Activated CD8-positive, alpha-beta T cell treated with anti-CD3 and anti-CD28 coated beads for 36 hours (primary cell): ENCODE data around the gene SH2B2. TPM values are rescaled to one million over a fixed set of nuclear protein-coding genes. Genes with fewer than 3 reads are reported as not detected.

Source experiments
- ATAC-seq: fragments of 200-7000 bp; cut with Tn5 transposase; one replicate; pipeline ENCODE4 v1.10.0; 2021; ENCODE audit warnings: mild to moderate bottlenecking, moderate library complexity
- CTCF ChIA-PET: fragments of 350-600 bp; sonication (Branson Sonifier 250); formaldehyde crosslinking; loops from one replicate; lab custom pipeline; 2021; ENCODE audit warnings: antibody characterized with exemption; lab: Charles Lee
- POLR2A ChIA-PET: fragments of 350-600 bp; sonication (Branson Sonifier 250); formaldehyde crosslinking; loops from one replicate; lab custom pipeline; 2021; ENCODE audit warnings: antibody characterized with exemption; lab: Charles Lee
- DNase-seq: peaks from one replicate; pipeline ENCODE4 v3.0.0-alpha.2; 2020
- H3K27ac Mint-ChIP-seq: one replicate; pipeline ENCODE4 v1.8.0; 2021; ENCODE audit warnings: mild to moderate bottlenecking, mixed read lengths
- H3K27me3 Mint-ChIP-seq: one replicate; pipeline ENCODE4 v1.8.0; 2021; ENCODE audit warnings: mixed read lengths
- H3K36me3 Mint-ChIP-seq: one replicate; pipeline ENCODE4 v1.8.0; 2021; ENCODE audit warnings: low read depth, mixed read lengths
- H3K4me1 Mint-ChIP-seq: one replicate; pipeline ENCODE4 v1.8.0; 2021; ENCODE audit warnings: low read depth, mixed read lengths
- H3K4me3 Mint-ChIP-seq: one replicate; pipeline ENCODE4 v1.8.0; 2021; ENCODE audit warnings: mild to moderate bottlenecking, moderate library complexity, mixed read lengths
- H3K9me3 Mint-ChIP-seq: one replicate; pipeline ENCODE4 v1.8.0; 2021; ENCODE audit warnings: mixed read lengths
- CTCF ChIP-seq: fragments of 200-600 bp; IDR thresholded peaks from one replicate; pipeline ENCODE4 v1.8.0; 2022; ENCODE audit warnings: antibody characterized with exemption, mild to moderate bottlenecking
- intact Hi-C: fragments of 100-400 bp; cut with micrococcal nuclease; formaldehyde crosslinking; loops from one replicate; pipeline ENCODE4 v1.10.0; 2022
- total RNA-seq, 2 experiments: library from RNA; stranded (reverse); gene quantifications; one replicate each; pipeline ENCODE4 v1.2.3, GENCODE V29; 2021

Gene SH2B2
- total RNA-seq, 2 experiments from 2014 or later, result 5.0 to 7.1 TPM

- Mint-ChIP-seq H3K9me3 (no peaks in the 10 kb centered on the region), H3K4me1 (no peaks in the 10 kb centered on the region)
Measured at GRCh38 chr7:102248456-102249395, 37.9 kb upstream of the SH2B2 start.

GRCh38 chr7:102251531-102252365 is 34.9 kb upstream of the SH2B2 start:
- Mint-ChIP-seq H3K27ac (no peak overlapping the region), H3K4me3 (no peak overlapping the region), H3K36me3 (peaks cover 4% of the 10 kb centered on the region), H3K9me3 (no peaks in the 10 kb centered on the region), H3K27me3 (no peaks in the 10 kb centered on the region), H3K4me1 (no peaks in the 10 kb centered on the region)
- CTCF ChIA-PET, result interaction anchor here (2.6 kb wide), 1 partner anchor 20 kb away, joined by 14 read pairs; no protein-coding TSS in a partner anchor
- POLR2A ChIA-PET, result no interaction called here
- DNase-seq, result no peak
- no peak for ATAC-seq
- intact Hi-C loops, result no loop called here
- TF ChIP-seq CTCF, result no peak

More at GRCh38 chr7:102248456-102249395, 37.9 kb upstream of the SH2B2 start:
- POLR2A ChIA-PET, result no interaction called here
- H3K27me3 Mint-ChIP-seq, result no peaks in the 10 kb centered on the region
- CTCF ChIA-PET, result interaction anchor here (0.6 kb wide), 1 partner anchor 666 kb away, joined by 3 read pairs; no protein-coding TSS in a partner anchor
- peaks cover 4% of the 10 kb centered on the region for H3K36me3 Mint-ChIP-seq
- DNase-seq (no peak), ATAC-seq (no peak)
- no peak overlapping the region for H3K27ac Mint-ChIP-seq
- intact Hi-C loops, result no loop called here
- TF ChIP-seq CTCF, result no peak
- H3K4me3 Mint-ChIP-seq, result no peak overlapping the region

- H3K4me1 Mint-ChIP-seq, result no peaks in the 10 kb centered on the region
- no peaks in the 10 kb centered on the region for H3K27me3 Mint-ChIP-seq
- no peak for ATAC-seq
- H3K36me3 Mint-ChIP-seq, result peaks cover 4% of the 10 kb centered on the region
- intact Hi-C loops, result no loop called here
- ChIA-PET POLR2A (interaction anchor here (0.7 kb wide), 1 partner anchor 19 kb away, joined by 3 read pairs; no protein-coding TSS in a partner anchor), CTCF (interaction anchor here (2.6 kb wide), 1 partner anchor 19 kb away, joined by 14 read pairs; no protein-coding TSS in a partner anchor)
- H3K9me3 Mint-ChIP-seq, result no peaks in the 10 kb centered on the region
- H3K4me3 Mint-ChIP-seq, result no peak overlapping the region
- H3K27ac Mint-ChIP-seq, result no peak overlapping the region
- DNase-seq, result no peak
- TF ChIP-seq CTCF, result no peak
Measured at GRCh38 chr7:102252366-102252982, 34.2 kb upstream of the SH2B2 start.

GRCh38 chr7:102253066-102253972 is 33.3 kb upstream of the SH2B2 start:
- no peak for DNase-seq
- no peak for ATAC-seq
- no peak overlapping the region for H3K4me3 Mint-ChIP-seq
- no peaks in the 10 kb centered on the region for H3K9me3 Mint-ChIP-seq
- intact Hi-C loops, result no loop called here
- H3K27ac Mint-ChIP-seq, result no peak overlapping the region
- ChIA-PET CTCF (interaction anchor here (2.6 kb wide), 1 partner anchor 18 kb away, joined by 14 read pairs; no protein-coding TSS in a partner anchor), POLR2A (interaction anchor here (0.7 kb wide), 1 partner anchor 18 kb away, joined by 3 read pairs; no protein-coding TSS in a partner anchor)
- peaks cover 4% of the 10 kb centered on the region for H3K36me3 Mint-ChIP-seq
- no peaks in the 10 kb centered on the region for H3K27me3 Mint-ChIP-seq
- no peaks in the 10 kb centered on the region for H3K4me1 Mint-ChIP-seq
- no peak for TF ChIP-seq CTCF
